Neural progenitor cell (in vitro differentiated cells): ENCODE results near the gene CARD11. TPM values are rescaled to one million over a fixed set of nuclear protein-coding genes. Genes with fewer than 3 reads are reported as not detected.

Experiments used
- DNase-seq: peaks from one replicate; pipeline ENCODE4 v3.0.0-alpha.2; 2016; ENCODE audit warnings: low spot score
- H2AFZ ChIP-seq: fragments of 200-600 bp; sonication (generic); replicated peaks from 2 replicates; pipeline ENCODE4 v1.6.1; 2016; ENCODE audit warnings: antibody characterized with exemption
- H3F3A ChIP-seq: fragments of 200-600 bp; sonication (generic); 2 replicates; pipeline ENCODE4 v1.6.1; 2016; ENCODE audit warnings: antibody characterized with exemption, low read depth
- H3K27ac ChIP-seq: fragments of 200-600 bp; sonication (generic); 2 replicates; pipeline ENCODE4 v1.5.1; 2016; ENCODE audit warnings: mild to moderate bottlenecking
- H3K27me3 ChIP-seq: fragments of 200-600 bp; sonication (generic); 2 replicates; pipeline ENCODE4 v1.6.1; 2016; ENCODE audit warnings: mild to moderate bottlenecking, moderate library complexity
- H3K36me3 ChIP-seq: fragments of 200-600 bp; sonication (generic); 2 replicates; pipeline ENCODE4 v1.5.1; 2016
- H3K4me1 ChIP-seq: fragments of 200-600 bp; sonication (generic); 2 replicates; pipeline ENCODE4 v1.6.1; 2016; ENCODE audit warnings: mixed run types
- H3K4me2 ChIP-seq: fragments of 200-600 bp; sonication (generic); 2 replicates; pipeline ENCODE4 v1.6.1; 2016
- H3K4me3 ChIP-seq: fragments of 200-600 bp; sonication (generic); 2 replicates; pipeline ENCODE4 v1.5.1; 2016
- H3K79me2 ChIP-seq: fragments of 200-600 bp; sonication (generic); 2 replicates; pipeline ENCODE4 v1.6.1; 2016; ENCODE audit warnings: low read depth
- H3K9ac ChIP-seq: fragments of 200-600 bp; sonication (generic); 2 replicates; pipeline ENCODE4 v1.6.1; 2016
- H3K9me3 ChIP-seq: fragments of 200-600 bp; sonication (generic); 2 replicates; pipeline ENCODE4 v1.5.1; 2016; ENCODE audit warnings: low read depth
- H4K20me1 ChIP-seq: fragments of 200-600 bp; sonication (generic); 2 replicates; pipeline ENCODE4 v1.6.1; 2016; ENCODE audit warnings: low read depth
- H3K27ac Mint-ChIP-seq: 3 replicates; pipeline ENCODE4 v1.8.0; 2021; ENCODE audit warnings: mixed read lengths
- H3K27me3 Mint-ChIP-seq: 2 replicates; pipeline ENCODE4 v1.8.0; 2022; ENCODE audit warnings: low read depth, mild to moderate bottlenecking, inconsistent platforms, moderate library complexity, mixed read lengths; ENCODE audit not compliant: insufficient read depth
- H3K36me3 Mint-ChIP-seq: 3 replicates; pipeline ENCODE4 v1.8.0; 2021; ENCODE audit warnings: mixed read lengths
- H3K4me1 Mint-ChIP-seq: 3 replicates; pipeline ENCODE4 v1.8.0; 2021; ENCODE audit warnings: mixed read lengths
- H3K4me3 Mint-ChIP-seq: 3 replicates; pipeline ENCODE4 v1.8.0; 2021; ENCODE audit warnings: mild to moderate bottlenecking, moderate library complexity, mixed read lengths
- H3K9me3 Mint-ChIP-seq: 3 replicates; pipeline ENCODE4 v1.8.0; 2020; ENCODE audit warnings: mixed read lengths
- EZH2 ChIP-seq: fragments of 200-600 bp; sonication (generic); IDR thresholded peaks from 2 replicates; pipeline ENCODE4 v1.6.1; 2017; ENCODE audit warnings: antibody characterized with exemption, mild to moderate bottlenecking, moderate library complexity
- EZH2phosphoT487 ChIP-seq: fragments of 200-600 bp; sonication (generic); IDR thresholded peaks from 2 replicates; pipeline ENCODE4 v1.6.1; 2017; ENCODE audit warnings: antibody characterized with exemption
- total RNA-seq: library from RNA; depleted of rRNA; stranded (reverse); fragments of >200 nt; gene quantifications from 2 replicates; pipeline ENCODE4 v1.2.3, GENCODE V29; 2015; ENCODE audit warnings: low replicate concordance
- TF ChIP-seq, protein P1 (sequence below): fragments of 200-600 bp; sonication (generic); IDR thresholded peaks from 2 replicates; pipeline ENCODE4 v1.5.1; 2017; ENCODE audit warnings: antibody characterized with exemption, mild to moderate bottlenecking

CARD11 gene
- total RNA-seq, 1 donor from 2014 or later: 0.75 TPM

DNA sequence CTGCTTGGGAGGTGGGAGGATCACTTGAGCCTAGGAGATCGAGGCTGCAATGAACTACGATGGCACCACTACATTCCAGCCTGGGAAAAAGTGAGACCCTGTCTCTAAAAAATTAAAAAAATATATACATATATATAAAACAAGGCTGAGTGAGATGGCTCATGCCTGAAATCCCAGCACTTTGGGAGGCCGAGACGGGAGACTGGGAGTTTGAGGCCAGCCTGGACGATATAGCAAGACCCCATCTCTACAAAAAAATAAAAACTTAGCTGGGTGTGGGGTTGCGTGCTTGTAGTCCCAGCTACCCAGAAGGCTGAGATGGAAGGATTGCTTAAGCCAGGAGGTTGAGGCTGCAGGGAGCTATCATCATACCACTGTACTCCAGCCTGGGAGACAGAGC is 87.6 kb downstream of the CARD11 start:
- DNase-seq: no peak
- no peaks in the 10 kb centered on the region for H3K27me3 ChIP-seq
- TF ChIP-seq EZH2phosphoT487 (no peak), EZH2 (no peak)
- TF ChIP-seq, protein P1, sequence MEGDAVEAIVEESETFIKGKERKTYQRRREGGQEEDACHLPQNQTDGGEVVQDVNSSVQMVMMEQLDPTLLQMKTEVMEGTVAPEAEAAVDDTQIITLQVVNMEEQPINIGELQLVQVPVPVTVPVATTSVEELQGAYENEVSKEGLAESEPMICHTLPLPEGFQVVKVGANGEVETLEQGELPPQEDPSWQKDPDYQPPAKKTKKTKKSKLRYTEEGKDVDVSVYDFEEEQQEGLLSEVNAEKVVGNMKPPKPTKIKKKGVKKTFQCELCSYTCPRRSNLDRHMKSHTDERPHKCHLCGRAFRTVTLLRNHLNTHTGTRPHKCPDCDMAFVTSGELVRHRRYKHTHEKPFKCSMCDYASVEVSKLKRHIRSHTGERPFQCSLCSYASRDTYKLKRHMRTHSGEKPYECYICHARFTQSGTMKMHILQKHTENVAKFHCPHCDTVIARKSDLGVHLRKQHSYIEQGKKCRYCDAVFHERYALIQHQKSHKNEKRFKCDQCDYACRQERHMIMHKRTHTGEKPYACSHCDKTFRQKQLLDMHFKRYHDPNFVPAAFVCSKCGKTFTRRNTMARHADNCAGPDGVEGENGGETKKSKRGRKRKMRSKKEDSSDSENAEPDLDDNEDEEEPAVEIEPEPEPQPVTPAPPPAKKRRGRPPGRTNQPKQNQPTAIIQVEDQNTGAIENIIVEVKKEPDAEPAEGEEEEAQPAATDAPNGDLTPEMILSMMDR: no peak
- no peak overlapping the region for H2AFZ ChIP-seq
- H3K9ac ChIP-seq: no peak overlapping the region
- H3F3A ChIP-seq: no peaks in the 10 kb centered on the region
- no peak overlapping the region for H3K27ac ChIP-seq
- peaks cover 5% of the 10 kb centered on the region for H3K4me1 Mint-ChIP-seq
- H3K4me2 ChIP-seq: no peak overlapping the region
- H3K4me3 Mint-ChIP-seq: no peak overlapping the region
- H3K9me3 Mint-ChIP-seq: peaks cover 6% of the 10 kb centered on the region
- no peaks in the 10 kb centered on the region for H3K36me3 Mint-ChIP-seq
- no peak overlapping the region for H3K4me3 ChIP-seq
- H3K9me3 ChIP-seq: no peaks in the 10 kb centered on the region
- peaks cover 11% of the 10 kb centered on the region for H3K4me1 ChIP-seq
- H3K36me3 ChIP-seq: no peaks in the 10 kb centered on the region
- no peaks in the 10 kb centered on the region for H4K20me1 ChIP-seq
- peaks cover 5% of the 10 kb centered on the region for H3K27me3 Mint-ChIP-seq
- H3K27ac Mint-ChIP-seq: no peak overlapping the region
- no peaks in the 10 kb centered on the region for H3K79me2 ChIP-seq

DNA sequence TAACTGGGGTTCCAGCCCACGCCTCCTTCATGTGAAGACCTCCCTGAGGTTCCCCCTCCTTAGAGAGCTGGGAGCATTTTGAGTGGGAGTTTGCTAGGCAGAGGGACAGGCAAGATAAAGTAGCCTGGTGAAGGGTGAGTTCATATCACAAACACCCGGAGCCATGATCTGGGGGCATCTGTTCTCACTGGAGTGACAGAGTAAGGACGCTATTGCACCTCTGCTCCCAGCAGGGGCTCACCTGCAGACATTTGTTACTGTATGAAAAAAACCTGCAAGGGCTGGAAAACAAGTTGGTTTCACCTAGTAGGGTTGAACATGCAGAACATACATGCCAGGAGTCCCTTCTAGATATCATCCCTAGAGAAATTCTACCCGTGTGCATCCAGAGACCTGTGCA is 88.4 kb downstream of the CARD11 start:
- Histone ChIP-seq H3K9me3 (no peaks in the 10 kb centered on the region), H3K4me1 (peaks cover 11% of the 10 kb centered on the region), H2AFZ (no peak overlapping the region), H3K27me3 (no peaks in the 10 kb centered on the region), H3K4me3 (no peak overlapping the region), H3K79me2 (no peaks in the 10 kb centered on the region), H4K20me1 (no peaks in the 10 kb centered on the region), H3K36me3 (no peaks in the 10 kb centered on the region), H3K9ac (no peak overlapping the region), H3K4me2 (no peak overlapping the region), H3K27ac (no peak overlapping the region), H3F3A (no peaks in the 10 kb centered on the region)
- DNase-seq: no peak
- Mint-ChIP-seq H3K4me1 (peaks cover 5% of the 10 kb centered on the region), H3K36me3 (no peaks in the 10 kb centered on the region), H3K9me3 (peaks cover 12% of the 10 kb centered on the region), H3K4me3 (no peak overlapping the region), H3K27me3 (peaks cover 5% of the 10 kb centered on the region), H3K27ac (no peak overlapping the region)
- no peak for TF ChIP-seq EZH2
- no peak for TF ChIP-seq EZH2phosphoT487
- TF ChIP-seq, protein P1: no peak

DNA sequence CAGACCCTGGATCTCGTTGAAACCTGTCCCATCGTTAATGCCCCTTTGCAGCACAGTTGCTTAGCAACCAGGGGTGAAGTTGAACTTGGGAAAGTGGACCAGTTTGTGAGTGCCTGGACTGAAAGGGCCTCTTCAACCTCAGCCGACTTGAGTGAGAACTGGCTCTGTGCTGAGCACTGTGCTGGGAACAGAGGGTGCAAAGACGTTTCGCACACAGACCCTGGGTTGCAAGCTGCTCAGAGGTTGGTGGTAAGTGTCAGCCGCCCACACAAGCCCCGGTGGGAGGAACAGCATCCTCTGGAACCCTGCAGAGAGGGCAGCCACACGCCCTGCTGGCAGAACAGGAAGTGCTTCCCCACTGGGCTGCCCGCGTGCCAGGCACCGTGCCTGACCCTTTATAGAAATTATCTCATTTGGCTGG is 89.2 kb downstream of the CARD11 start:
- no peaks in the 10 kb centered on the region for H3K79me2 ChIP-seq
- H4K20me1 ChIP-seq: no peaks in the 10 kb centered on the region
- H3K9me3 Mint-ChIP-seq: peaks cover 16% of the 10 kb centered on the region
- H3K4me3 ChIP-seq: no peak overlapping the region
- no peaks in the 10 kb centered on the region for H3K36me3 ChIP-seq
- peaks cover 4% of the 10 kb centered on the region for H3K9me3 ChIP-seq
- H3K4me1 Mint-ChIP-seq: peaks cover 5% of the 10 kb centered on the region
- no peak overlapping the region for H3K27ac Mint-ChIP-seq
- H3F3A ChIP-seq: no peaks in the 10 kb centered on the region
- H3K27me3 ChIP-seq: no peaks in the 10 kb centered on the region
- TF ChIP-seq EZH2phosphoT487 (no peak), EZH2 (no peak)
- TF ChIP-seq, protein P1: no peak
- no peak overlapping the region for H3K4me2 ChIP-seq
- H3K4me1 ChIP-seq: peaks cover 11% of the 10 kb centered on the region
- DNase-seq: no peak
- H2AFZ ChIP-seq: no peak overlapping the region
- H3K27ac ChIP-seq: no peak overlapping the region
- H3K9ac ChIP-seq: no peak overlapping the region
- peaks cover 5% of the 10 kb centered on the region for H3K27me3 Mint-ChIP-seq
- H3K4me3 Mint-ChIP-seq: no peak overlapping the region
- no peaks in the 10 kb centered on the region for H3K36me3 Mint-ChIP-seq
